OCI-LY1 (cell line): Measurements from ENCODE around the gene NEK5.

Experiments used
- H2AFZ ChIP-seq: fragments of 200-600 bp; sonication (generic), shearing (Covaris generic); 2 replicates; pipeline ENCODE4 v1.6.0; 2014; ENCODE audit warnings: antibody characterized with exemption, mild to moderate bottlenecking, low read length
- H3F3A ChIP-seq: fragments of 200-600 bp; sonication (generic), shearing (Covaris generic); 2 replicates; pipeline ENCODE4 v1.6.0; 2014; ENCODE audit warnings: mild to moderate bottlenecking, antibody characterized with exemption, low read length, moderate library complexity; ENCODE audit not compliant: insufficient read depth
- H3K27ac ChIP-seq: fragments of 200-600 bp; sonication (generic); 2 replicates; pipeline ENCODE4 v1.5.1; 2014; ENCODE audit warnings: low read length, mixed run types, mild to moderate bottlenecking, low read depth; ENCODE audit not compliant: poor library complexity, severe bottlenecking
- H3K27me3 ChIP-seq: fragments of 200-600 bp; sonication (generic); 2 replicates; pipeline ENCODE4 v1.6.0; 2014; ENCODE audit warnings: antibody characterized with exemption, mild to moderate bottlenecking, low read length, moderate library complexity; ENCODE audit not compliant: insufficient read depth
- H3K36me3 ChIP-seq: fragments of 200-600 bp; sonication (generic); 2 replicates; pipeline ENCODE4 v1.6.1; 2014; ENCODE audit warnings: mild to moderate bottlenecking, antibody characterized with exemption, low read length, moderate library complexity, mixed read lengths; ENCODE audit not compliant: insufficient read depth
- H3K4me1 ChIP-seq: fragments of 200-600 bp; sonication (generic); 2 replicates; pipeline ENCODE4 v1.5.1; 2014; ENCODE audit warnings: mild to moderate bottlenecking, low read length, moderate library complexity; ENCODE audit not compliant: insufficient read depth, severe bottlenecking
- H3K4me2 ChIP-seq: fragments of 200-600 bp; sonication (generic), shearing (Covaris generic); 2 replicates; pipeline ENCODE4 v1.6.1; 2014; ENCODE audit warnings: low read length
- H3K4me3 ChIP-seq: fragments of 200-600 bp; sonication (generic); 2 replicates; pipeline ENCODE4 v1.5.1; 2014; ENCODE audit warnings: low read length, low read depth, mild to moderate bottlenecking, mixed read lengths; ENCODE audit not compliant: poor library complexity, severe bottlenecking
- H3K79me2 ChIP-seq: fragments of 200-600 bp; shearing (Covaris generic); 2 replicates; pipeline ENCODE4 v1.6.1; 2016; ENCODE audit warnings: mixed run types, low read length, mixed read lengths; ENCODE audit not compliant: insufficient read depth
- H3K9ac ChIP-seq: fragments of 200-600 bp; sonication (generic), shearing (Covaris generic); 2 replicates; pipeline ENCODE4 v1.6.1; 2014; ENCODE audit warnings: mild to moderate bottlenecking, low read length, mixed read lengths
- H3K9me2 ChIP-seq: fragments of 200-600 bp; sonication (generic), shearing (Covaris generic); 2 replicates; pipeline ENCODE4 v1.6.1; 2014; ENCODE audit warnings: low read depth, mild to moderate bottlenecking, low read length, mixed read lengths
- H3K9me3 ChIP-seq: fragments of 200-600 bp; shearing (Covaris generic); 2 replicates; pipeline ENCODE4 v1.6.1; 2014; ENCODE audit warnings: low read length, mixed read lengths
- H4K20me1 ChIP-seq: fragments of 200-600 bp; sonication (generic), shearing (Covaris generic); 2 replicates; pipeline ENCODE4 v1.6.0; 2016; ENCODE audit warnings: mild to moderate bottlenecking, low read length; ENCODE audit not compliant: insufficient read depth
- CTCF ChIP-seq: fragments of 200-600 bp; sonication (generic), shearing (Covaris generic); IDR thresholded peaks from 2 replicates; pipeline ENCODE4 v1.5.1; 2017; ENCODE audit warnings: mild to moderate bottlenecking, antibody characterized with exemption, low read length, moderate library complexity, mixed read lengths
- EZH2 ChIP-seq: fragments of 200-600 bp; sonication (generic), shearing (Covaris generic); IDR thresholded peaks from 2 replicates; pipeline ENCODE4 v1.8.0; 2017; ENCODE audit warnings: borderline replicate concordance, mixed run types, mild to moderate bottlenecking, antibody characterized with exemption, low read length, moderate library complexity, mixed read lengths

The NEK5 gene

GRCh38 chr13:52155177-52155576 is 26.3 kb upstream of the NEK5 start:
- Histone ChIP-seq H3K4me1 (peaks cover 13% of the 10 kb centered on the region), H3K4me2 (no peak overlapping the region), H3K9me3 (no peaks in the 10 kb centered on the region), H3K9me2 (no peaks in the 10 kb centered on the region), H3K4me3 (no peak overlapping the region), H2AFZ (no peak overlapping the region), H3K27me3 (no peaks in the 10 kb centered on the region), H3K79me2 (no peaks in the 10 kb centered on the region), H3F3A (no peaks in the 10 kb centered on the region), H3K36me3 (peaks cover 18% of the 10 kb centered on the region), H3K9ac (no peak overlapping the region), H3K27ac (no peak overlapping the region), H4K20me1 (no peaks in the 10 kb centered on the region)
- TF ChIP-seq CTCF (no peak), EZH2 (no peak)

- Histone ChIP-seq H3K27ac (no peak overlapping the region), H3K27me3 (no peaks in the 10 kb centered on the region), H3K4me1 (no peaks in the 10 kb centered on the region)
Observed at GRCh38 chr13:52147225-52147624, 18.4 kb upstream of the NEK5 start.

GRCh38 chr13:52141299-52141698 is 12.4 kb upstream of the NEK5 start:
- TF ChIP-seq EZH2 (no peak), CTCF (no peak)
- H3K9ac ChIP-seq: no peak overlapping the region
- no peaks in the 10 kb centered on the region for H3K27me3 ChIP-seq
- H3K27ac ChIP-seq: no peak overlapping the region
- no peaks in the 10 kb centered on the region for H4K20me1 ChIP-seq
- no peak overlapping the region for H2AFZ ChIP-seq
- H3K4me2 ChIP-seq: no peak overlapping the region
- H3K79me2 ChIP-seq: no peaks in the 10 kb centered on the region
- no peaks in the 10 kb centered on the region for H3K9me2 ChIP-seq
- H3K4me3 ChIP-seq: no peak overlapping the region
- H3F3A ChIP-seq: no peaks in the 10 kb centered on the region
- peaks cover 13% of the 10 kb centered on the region; the same call in 1 of the 2 replicates for H3K36me3 ChIP-seq
- H3K4me1 ChIP-seq: no peaks in the 10 kb centered on the region
- no peaks in the 10 kb centered on the region for H3K9me3 ChIP-seq

More at GRCh38 chr13:52147225-52147624, 18.4 kb upstream of the NEK5 start:
- Histone ChIP-seq H3K36me3 (peaks cover 34% of the 10 kb centered on the region), H3F3A (no peaks in the 10 kb centered on the region), H3K4me2 (no peak overlapping the region), H3K4me3 (no peak overlapping the region), H3K9me3 (no peaks in the 10 kb centered on the region), H2AFZ (no peak overlapping the region), H3K9me2 (no peaks in the 10 kb centered on the region), H3K79me2 (no peaks in the 10 kb centered on the region), H3K9ac (no peak overlapping the region), H4K20me1 (no peaks in the 10 kb centered on the region)
- TF ChIP-seq CTCF: no peak
- TF ChIP-seq EZH2: no peak
